Endothelial cell of umbilical vein (primary cell): ENCODE measurements around the gene KMT2C.
"Not testable (repeated sequence)": the region's sequence is repeated elsewhere in the genome, so short reads cannot be mapped to it uniquely, and the experiment has no call there.

Experiments used
- CTCF ChIP-seq, 2 donors: IDR thresholded peaks; 1 replicate in 1 of 2; 2 replicates in 1 of 2; pipeline ENCODE4 v1.5.1; 2011; ENCODE audit warnings: low read length in 2 of 2, mild to moderate bottlenecking in 2 of 2, moderate library complexity in 2 of 2, control low read depth in 1 of 2, inconsistent platforms in 1 of 2, low read depth in 1 of 2; ENCODE audit not compliant: insufficient read depth in 1 of 2; ENCODE audit errors: extremely low read depth in 1 of 2
- EZH2 ChIP-seq: IDR thresholded peaks from 2 replicates; pipeline ENCODE4 v1.6.1; 2012; ENCODE audit warnings: borderline replicate concordance, low read depth, mild to moderate bottlenecking, moderate library complexity, low read length, inconsistent platforms; ENCODE audit not compliant: severe bottlenecking
- FOS ChIP-seq: IDR thresholded peaks from 2 replicates; pipeline ENCODE4 v1.6.1; 2011; ENCODE audit warnings: mild to moderate bottlenecking, low read length, moderate library complexity, borderline replicate concordance; ENCODE audit not compliant: insufficient read depth
- GATA2 ChIP-seq: IDR thresholded peaks from 2 replicates; pipeline ENCODE4 v1.7.0; 2011; ENCODE audit warnings: low read depth, mild to moderate bottlenecking, moderate library complexity, mixed read lengths, low read length; ENCODE audit not compliant: insufficient read length, insufficient read depth
- JUN ChIP-seq: IDR thresholded peaks from 2 replicates; pipeline ENCODE4 v1.6.1; 2011; ENCODE audit warnings: borderline replicate concordance, low read depth; ENCODE audit not compliant: insufficient read length, insufficient read depth
- MAX ChIP-seq: IDR thresholded peaks from 2 replicates; pipeline ENCODE4 v1.6.1; 2011; ENCODE audit not compliant: insufficient read depth, insufficient read length
- MYC ChIP-seq: IDR thresholded peaks from one replicate; pipeline ENCODE4 v1.6.1; 2011; ENCODE audit warnings: mild to moderate bottlenecking, low read depth, low read length
- POLR2A ChIP-seq: IDR thresholded peaks from 2 replicates; pipeline ENCODE4 v1.6.1; 2012; ENCODE audit warnings: low read depth, mild to moderate bottlenecking, control low read depth, low read length
- POLR2AphosphoS5 ChIP-seq: IDR thresholded peaks from 2 replicates; pipeline ENCODE4 v1.6.1; 2012; ENCODE audit warnings: low read depth, mild to moderate bottlenecking, control low read depth, low read length, moderate library complexity; ENCODE audit not compliant: insufficient read depth

GRCh38 chr7:152434511-152435383 is 1.1 kb downstream of the KMT2C start:
- TF ChIP-seq POLR2A; CTCF (IDR thresholded peaks at IDR 0.05; ENCODE audit: extremely low read depth in 1 of 2, insufficient read depth in 1 of 2, low read depth in 1 of 2, low read length in 2 of 2); POLR2AphosphoS5; EZH2; MAX; FOS; JUN; GATA2; MYC: not testable (repeated sequence)
